Left ventricle myocardium superior (tissue), 1 donor: Measurements from ENCODE around the gene KRT24. TPM values are rescaled to one million over a fixed set of nuclear protein-coding genes. Genes with fewer than 3 reads are reported as not detected.
A peak's percentile ranks its signal among the peaks of the same experiment; 100 is the strongest.

Experiments used
- ATAC-seq: fragments of 200-7000 bp; cut with Tn5 transposase; one replicate; pipeline ENCODE4 v1.9.1; 2020; ENCODE audit warnings: mild to moderate bottlenecking, moderate library complexity
- DNase-seq: peaks from one replicate; pipeline ENCODE4 v3.0.0-alpha.2; 2020
- intact Hi-C: fragments of 100-400 bp; cut with micrococcal nuclease; formaldehyde crosslinking; loops from one replicate; pipeline ENCODE4 v1.11.0; 2022
- total RNA-seq: library from RNA; stranded (reverse); fragmentation: NEBNext Ultra II Directional; extraction: Animal tissue kit (Norgen Biotek cat#: 25700); gene quantifications from one replicate; pipeline ENCODE4 v1.2.1, GENCODE V29; 2021
- donor health status: DM: no; HTN: yes; CAD: no; lungs with severe emphysema.

The KRT24 gene
- total RNA-seq, 1 donor from 2014 or later: not detected

- ATAC-seq (no peak), DNase-seq (no peak)
- intact Hi-C loops: no loop called here
Observed at GRCh38 chr17:40696651-40697072, 6.9 kb downstream of the KRT24 start.

DNA sequence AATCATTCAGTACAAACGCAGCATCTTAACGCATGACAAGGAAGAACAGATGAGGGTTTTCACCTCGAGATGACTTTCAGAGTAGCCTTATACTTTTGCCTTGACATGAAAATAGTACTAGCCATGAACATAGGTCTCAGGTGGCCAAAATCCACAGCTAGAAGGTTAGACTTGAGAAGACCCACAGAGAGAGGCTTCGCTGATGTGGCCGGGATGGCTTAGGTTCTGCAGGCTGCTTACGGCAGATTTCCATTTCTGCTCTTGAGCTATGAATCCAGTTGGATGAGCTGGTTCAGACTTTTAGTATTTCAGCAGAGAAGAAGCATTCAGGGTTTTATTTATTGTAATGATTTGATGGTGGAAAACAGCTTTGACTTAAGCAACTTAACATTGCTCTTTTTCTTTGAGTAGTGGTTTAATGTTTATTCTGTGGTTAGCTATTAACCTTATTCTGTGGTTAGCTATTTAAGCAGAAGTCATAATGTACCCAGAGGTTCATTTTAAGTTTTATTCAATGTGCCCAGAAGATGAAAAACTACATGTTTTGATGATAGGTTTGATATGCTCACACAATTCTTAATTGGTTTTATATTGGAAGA, 7.6 kb downstream of the KRT24 start:
- DNase-seq (no peak), ATAC-seq (no peak)
- intact Hi-C loops: no loop called here

GRCh38 chr17:40694584-40694983, 9.0 kb downstream of the KRT24 start:
- no peak for DNase-seq
- intact Hi-C loops: no loop called here
- no peak for ATAC-seq

DNA sequence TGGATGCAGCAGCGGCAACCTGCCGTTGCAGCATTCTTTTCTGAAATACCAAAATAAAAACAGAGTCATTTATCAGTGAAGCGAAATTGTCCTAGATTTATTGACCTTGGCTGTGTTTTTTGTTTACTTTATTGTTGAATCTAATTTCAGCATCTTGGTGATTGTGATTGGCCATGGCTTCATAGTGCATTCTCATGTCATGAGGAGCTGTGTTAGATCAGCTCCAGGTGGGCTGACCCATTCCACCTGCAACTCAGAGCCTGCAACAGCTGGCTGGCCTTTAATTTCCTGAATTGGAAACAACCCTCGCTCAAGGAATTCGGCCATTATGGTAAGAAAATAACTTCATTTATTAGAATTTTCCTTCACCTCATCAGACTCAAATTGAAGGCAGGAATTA, 16.4 kb downstream of the KRT24 start:
- DNase-seq: no peak
- intact Hi-C loops: no loop called here
- ATAC-seq: no peak

GRCh38 chr17:40686192-40686591, 17.4 kb downstream of the KRT24 start:
- ATAC-seq (no peak), DNase-seq (no peak)
- intact Hi-C loops: no loop called here

DNA sequence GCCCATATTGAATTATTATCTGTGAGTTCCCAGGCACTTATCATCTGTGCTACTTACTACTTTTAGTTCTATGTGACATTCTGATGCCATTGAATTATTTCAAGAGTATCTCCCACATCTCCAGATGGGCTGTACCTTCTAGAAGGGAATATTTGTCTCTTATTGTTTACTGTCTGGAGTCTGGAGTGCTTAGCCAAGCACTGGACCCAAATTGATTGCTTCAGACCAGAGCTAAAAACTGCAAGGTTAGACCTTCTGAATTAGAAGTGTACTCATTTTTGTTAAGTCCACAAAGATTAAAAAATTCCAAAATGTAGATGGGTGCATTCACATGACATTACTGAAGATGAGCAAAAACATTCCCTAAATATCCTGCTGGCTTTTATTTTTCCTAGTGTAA, 22.6 kb downstream of the KRT24 start:
- no peak for DNase-seq
- no peak for ATAC-seq
- intact Hi-C loops: no loop called here

- intact Hi-C loops: no loop called here
- ATAC-seq (no peak), DNase-seq (no peak)
Observed at GRCh38 chr17:40679523-40679907, 24.0 kb downstream of the KRT24 start.

DNA sequence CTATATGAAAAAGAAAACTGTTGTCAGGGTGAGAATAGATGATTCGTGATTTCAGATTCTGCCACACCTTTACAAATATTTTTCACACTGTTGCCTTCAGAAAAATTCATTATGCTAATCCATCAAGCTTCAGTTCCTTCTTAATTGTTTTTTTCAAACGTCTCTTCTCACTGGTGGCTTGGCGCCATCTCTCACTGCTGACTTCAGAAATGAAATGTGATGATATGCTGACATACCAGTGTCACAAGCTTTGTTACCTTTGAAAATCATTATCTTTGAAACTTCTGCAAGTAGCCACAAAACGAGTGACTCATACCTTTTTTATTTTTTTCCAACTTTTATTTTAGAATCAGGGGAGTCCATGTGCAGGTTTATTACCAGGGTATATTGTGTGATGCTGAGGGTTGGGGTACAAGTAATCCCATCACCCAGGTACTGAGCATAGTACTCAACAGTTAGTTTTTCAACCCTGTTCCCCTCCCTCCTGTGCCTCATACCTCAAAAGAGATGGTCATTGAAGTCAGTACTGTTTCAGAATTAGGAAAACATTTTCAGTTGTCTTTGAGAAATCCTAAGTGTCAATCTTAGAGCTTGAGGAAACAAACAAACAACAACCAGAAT, 24.5 kb downstream of the KRT24 start:
- ATAC-seq (no peak), DNase-seq (no peak)

GRCh38 chr17:40675905-40676304, 27.6 kb downstream of the KRT24 start:
- intact Hi-C loops: no loop called here
- no peak for DNase-seq
- ATAC-seq: no peak

More for the DNA sequence above, 24.5 kb downstream of the KRT24 start:
- intact Hi-C loops: no loop called here

DNA sequence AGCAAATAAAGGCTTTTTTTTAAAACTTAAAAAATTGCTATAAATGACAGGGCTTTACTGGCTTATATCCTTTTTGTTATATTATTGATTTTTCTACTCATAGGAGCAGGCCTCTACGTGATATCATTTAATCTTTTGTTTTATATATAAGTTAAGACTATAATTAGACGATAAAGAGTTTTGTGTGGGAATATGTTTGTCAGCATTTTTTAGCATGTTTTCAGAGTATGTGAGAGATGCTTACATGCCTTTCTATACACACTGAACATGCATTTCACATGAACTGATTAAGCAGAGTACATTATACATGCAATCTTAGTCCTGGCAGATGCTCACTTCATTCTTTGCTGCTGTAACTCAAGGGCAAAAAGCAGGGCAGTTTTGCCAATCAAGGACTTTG, 30.9 kb downstream of the KRT24 start:
- intact Hi-C loops: no loop called here
- ATAC-seq (no peak), DNase-seq (no peak)

GRCh38 chr17:40671282-40671681, 32.3 kb downstream of the KRT24 start:
- ATAC-seq: no peak
- DNase-seq: no peak

GRCh38 chr17:40666331-40666730, 37.2 kb downstream of the KRT24 start:
- intact Hi-C loops: no loop called here

More at GRCh38 chr17:40671282-40671681, 32.3 kb downstream of the KRT24 start:
- intact Hi-C loops: no loop called here

GRCh38 chr17:40664582-40665333, 38.8 kb downstream of the KRT24 start, which contains the start of gene KRT222:
Gene KRT222, minus strand, starts transcription at chr17:40665177. Its CDS starts 78 bp downstream, at chr17:40665099.
- intact Hi-C loops: no loop called here
- no peak for ATAC-seq
- no peak for DNase-seq

More at GRCh38 chr17:40666331-40666730, 37.2 kb downstream of the KRT24 start:
- DNase-seq: no peak
- no peak for ATAC-seq

DNA sequence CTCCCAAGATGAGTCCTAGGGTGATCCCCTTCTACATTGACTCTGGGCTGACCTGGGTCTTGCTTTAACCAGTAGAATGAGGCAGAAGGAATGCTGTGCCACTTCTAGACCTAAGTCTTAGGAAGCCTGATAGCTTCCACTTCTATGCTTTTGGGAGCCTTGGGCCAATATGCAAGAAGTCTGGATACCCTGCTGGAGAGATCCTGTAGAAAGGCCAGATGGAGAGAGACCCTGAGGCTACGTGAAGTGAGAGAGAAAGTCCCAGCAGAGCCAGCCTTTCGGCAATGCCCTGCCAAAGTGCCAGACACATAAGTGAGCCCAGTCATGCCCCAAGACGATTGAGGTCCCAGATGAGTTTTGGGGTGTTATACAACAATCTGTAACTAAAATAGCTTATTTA, 40.3 kb downstream of the KRT24 start:
- no peak for ATAC-seq
- intact Hi-C loops: no loop called here
- no peak for DNase-seq

DNA sequence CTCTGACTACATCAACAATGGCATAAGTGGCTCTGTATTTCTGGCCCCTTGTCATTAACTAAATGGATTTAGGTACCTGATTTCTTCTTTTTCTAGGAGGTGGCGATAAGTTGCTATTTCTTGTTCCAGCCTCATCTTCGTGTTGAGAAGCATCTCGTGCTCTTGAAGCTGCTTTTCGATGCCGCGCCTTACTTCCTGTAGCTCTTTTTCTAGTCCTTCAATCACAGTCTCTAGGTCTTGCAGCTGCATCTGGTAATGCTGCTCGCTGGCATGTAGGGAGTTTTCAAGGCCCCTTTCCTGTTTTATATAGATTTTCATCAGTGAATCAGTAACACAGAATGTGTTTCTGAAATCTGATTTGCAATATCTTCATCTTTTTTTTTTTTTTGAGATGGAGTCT, 43.6 kb downstream of the KRT24 start:
- ATAC-seq (no peak), DNase-seq (no peak)
- intact Hi-C loops: no loop called here

DNA sequence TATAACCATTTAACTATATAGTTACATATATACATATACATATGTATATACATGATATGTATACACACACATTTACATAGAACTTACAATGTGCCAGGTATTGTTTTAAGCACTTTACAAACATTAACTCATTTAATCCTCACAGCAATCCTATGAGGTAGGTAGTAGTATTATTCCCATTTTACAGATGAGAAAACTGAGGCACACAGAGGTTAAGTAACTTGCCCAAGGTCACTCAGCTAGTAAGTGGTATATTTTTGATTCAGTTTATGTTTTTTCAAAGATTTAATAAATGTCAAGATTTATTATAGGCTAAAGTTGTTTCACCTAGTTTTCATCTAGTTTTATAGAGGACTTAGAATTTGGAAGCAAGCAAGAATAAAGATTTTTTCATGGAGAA, 45.2 kb downstream of the KRT24 start:
- intact Hi-C loops: no loop called here
- DNase-seq: no peak
- ATAC-seq: no peak

DNA sequence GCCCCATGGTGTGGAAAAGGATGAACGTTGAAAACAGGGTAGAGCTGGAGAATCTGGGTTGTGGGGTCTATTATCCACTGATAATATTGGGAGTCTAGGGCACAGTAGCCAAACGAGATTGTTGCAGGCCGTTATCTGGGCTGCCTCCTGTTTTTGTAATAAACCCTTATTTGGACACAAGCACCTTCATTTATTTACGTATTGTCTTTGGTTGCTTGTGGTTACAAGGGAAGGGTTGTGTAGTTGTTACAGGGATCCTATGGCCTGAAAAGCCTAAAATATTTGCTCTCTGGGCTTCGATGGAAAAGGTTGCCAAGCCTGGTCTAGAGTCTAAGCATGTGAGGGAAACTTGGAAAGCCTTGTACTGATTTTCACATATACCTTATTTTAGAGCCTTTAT, 51.6 kb downstream of the KRT24 start:
- ATAC-seq (no peak), DNase-seq (no peak)
- intact Hi-C loops: no loop called here

DNA sequence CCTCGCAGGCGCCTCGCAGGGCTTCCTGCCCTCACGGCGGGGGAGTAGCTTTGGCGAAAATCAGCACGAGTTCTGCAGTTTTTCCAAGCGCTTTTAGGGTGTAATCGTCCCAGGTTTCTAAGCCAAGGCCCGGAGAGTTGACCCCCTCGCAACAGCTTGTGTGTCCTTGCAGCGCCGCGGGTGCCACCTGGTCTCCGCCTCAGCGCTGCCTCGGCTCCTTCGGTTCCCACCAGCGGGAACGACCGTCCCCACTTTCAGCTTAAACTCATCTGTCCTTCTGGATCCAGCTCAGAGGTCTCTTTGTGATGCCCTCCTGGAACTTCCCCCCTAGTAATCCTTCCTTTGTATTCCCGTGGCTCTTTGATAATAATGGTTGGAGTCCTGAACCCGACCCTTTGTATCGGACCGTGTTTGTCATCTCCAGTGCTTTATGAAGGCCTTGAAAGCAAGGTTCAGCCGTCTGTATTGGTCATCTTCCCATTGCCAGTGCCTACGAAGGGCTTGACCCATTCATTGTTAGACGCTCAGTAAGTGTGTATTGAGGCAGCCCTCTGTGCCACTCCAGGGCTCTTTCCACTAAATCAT, 55.1 kb downstream of the KRT24 start:
- peak; percentile 69 for ATAC-seq
- no peak for DNase-seq
- intact Hi-C loops: loop anchor here (10.0 kb wide), 1 partner anchor 146 kb away; the partner anchor contains the start of gene KRT28
